Spleen (tissue), 11 donors: ENCODE measurements around the gene INO80D. TPM values are rescaled to one million over a fixed set of nuclear protein-coding genes. Genes with fewer than 3 reads are reported as not detected.
"Not testable (repeated sequence)": the region's sequence is repeated elsewhere in the genome, so short reads cannot be mapped to it uniquely, and the experiment has no call there.

Experiments used
- DNase-seq: peaks from one replicate; pipeline ENCODE4 v3.0.0-alpha.2; 2020
- H3K27ac ChIP-seq, 8 donors: fragments of 200-600 bp; sonication (generic) in 7 of 8; 1 replicate in 4 of 8; 2 replicates in 4 of 8; pipeline versions ENCODE4 v1.5.0 to v1.8.0; 2016 to 2021; ENCODE audit warnings: inconsistent platforms in 4 of 8, mild to moderate bottlenecking in 4 of 8, moderate library complexity in 1 of 8
- H3K27me3 ChIP-seq, 7 donors: fragments of 200-600 bp; sonication (generic) in 6 of 7; replicated peaks in 1 of 7; 1 replicate in 4 of 7; 2 replicates in 3 of 7; pipeline versions ENCODE4 v1.5.0 to v1.8.0; 2016 to 2021; ENCODE audit warnings: inconsistent platforms in 3 of 7, mild to moderate bottlenecking in 1 of 7
- H3K36me3 ChIP-seq, 6 donors: fragments of 200-600 bp; sonication (generic) in 5 of 6; 1 replicate in 4 of 6; 2 replicates in 2 of 6; pipeline versions ENCODE4 v1.5.0 to v1.8.0; 2016 to 2021; ENCODE audit warnings: inconsistent platforms in 2 of 6
- H3K4me1 ChIP-seq, 6 donors: fragments of 200-600 bp; sonication (generic) in 5 of 6; 1 replicate in 3 of 6; 2 replicates in 3 of 6; pipeline versions ENCODE4 v1.5.0 to v1.8.0; 2016 to 2021; ENCODE audit warnings: inconsistent platforms in 3 of 6
- H3K4me3 ChIP-seq, 8 donors: fragments of 200-600 bp; sonication (generic) in 7 of 8; 1 replicate in 4 of 8; 2 replicates in 4 of 8; pipeline versions ENCODE4 v1.5.0 to v1.8.0; 2016 to 2021; ENCODE audit warnings: inconsistent platforms in 4 of 8, mild to moderate bottlenecking in 4 of 8, moderate library complexity in 2 of 8
- H3K9me3 ChIP-seq, 8 donors: fragments of 200-600 bp; sonication (generic) in 7 of 8; 1 replicate in 4 of 8; 2 replicates in 4 of 8; pipeline versions ENCODE4 v1.5.0 to v1.8.0; 2016 to 2021; ENCODE audit warnings: inconsistent platforms in 4 of 8
- CTCF ChIP-seq, 11 experiments: fragments of 200-600 bp in 7 of 11; fragments of 450-650 bp in 4 of 11; sonication (generic) in 4 of 11; IDR thresholded peaks in 8 of 11; conservative IDR thresholded peaks in 3 of 11; 1 replicate in 7 of 11; 2 replicates in 4 of 11; pipeline versions ENCODE4 v1.4.0 to v1.8.0; 2016 to 2021; ENCODE audit warnings: antibody characterized with exemption in 11 of 11, inconsistent platforms in 4 of 11, mild to moderate bottlenecking in 1 of 11
- POLR2A ChIP-seq, 3 donors: fragments of 450-650 bp; IDR thresholded peaks; one replicate each; pipeline ENCODE4 v1.5.1; 2017; ENCODE audit warnings: antibody characterized with exemption in 3 of 3, mild to moderate bottlenecking in 1 of 3
- POLR2AphosphoS5 ChIP-seq, 3 donors: sonication (generic); formaldehyde crosslinking; IDR thresholded peaks; one replicate each; pipeline ENCODE4 v1.5.1; 2017; ENCODE audit warnings: antibody characterized with exemption in 3 of 3
- WGBS, 5 donors: extraction: QIAGEN DNeasy Blood & Tissue Kit in 3 of 5; methylation state at CpG; one replicate each; pipeline versions ENCODE4 v1.1.5 to v1.1.7; 2013 to 2018; 5-methylcytosine and 5-hydroxymethylcytosine counted together
- intact Hi-C: fragments of 100-400 bp; cut with DNase I; formaldehyde crosslinking; loops from one replicate; pipeline ENCODE4 v1.15.0; 2023; ENCODE audit warnings: low total_unique reads
- polyA plus RNA-seq, 3 donors: library from polyadenylated mRNA; stranded (reverse); fragments of 200-250 nt; gene quantifications; one replicate each; pipeline ENCODE4 v1.2.1, GENCODE V29; 2013
- total RNA-seq, 7 donors: library from RNA; depleted of rRNA in 3 of 7; stranded (reverse); fragments of >200 nt in 3 of 7; fragmentation: NEBNext Ultra II Directional in 4 of 7; extraction: Animal tissue kit (Norgen Biotek cat#: 25700) in 4 of 7; gene quantifications; one replicate each; pipeline versions ENCODE4 v1.1.0 to v1.2.1, GENCODE V29; 2016 to 2021
- donor health status: healthy with polysubstance abuse.
- donor health status: DM: no; HTN: no; CAD: no; lungs with moderate emphysema.
- donor health status: DM: no; HTN: no; CAD: no.
- donor health status: Bipolar disorder and iron deficiency.
- donor health status: healthy.
- donor health status: DM: no; HTN: no; CAD: no.
- donor health status: DM: yes; HTN: yes; CAD: no.

INO80D gene
- total and polyA plus RNA-seq, 10 donors = 1.6 to 39.8 (median 29.1) TPM

- no peak for DNase-seq
- intact Hi-C loops = no loop called here
- no peaks in the 10 kb centered on the region for H3K27me3 ChIP-seq
- peak overlapping the region in 3 of 8 donors; percentile 2 to 31 (median 15) for H3K27ac ChIP-seq
- H3K4me1 ChIP-seq = peaks cover 0 to 9% (median 4%) of the 10 kb centered on the region in 6 donors
- TF ChIP-seq CTCF (IDR thresholded peaks at IDR 0.05 in 8 of 11, conservative IDR thresholded peaks at IDR 0.05 in 3 of 11) = no peak
- TF ChIP-seq POLR2A (IDR thresholded peaks at IDR 0.05) = no peak
- no peak for TF ChIP-seq POLR2AphosphoS5 (IDR thresholded peaks at IDR 0.05)
- no peaks in the 10 kb centered on the region for H3K9me3 ChIP-seq
- no peaks in the 10 kb centered on the region for H3K36me3 ChIP-seq
- peak overlapping the region in 1 of 8 donors; percentile 28 for H3K4me3 ChIP-seq
- 51 to 75% (median 52%) methylated on average over 6 of the region's 6 CpGs for WGBS, 5 donors
Measured at GRCh38 chr2:205984381-205984780, 101.6 kb downstream of the INO80D start.

- Histone ChIP-seq H3K4me1 (peaks cover 0 to 9% (median 4%) of the 10 kb centered on the region in 6 donors), H3K36me3 (no peaks in the 10 kb centered on the region), H3K9me3 (peaks cover 0 to 7% (median 0%) of the 10 kb centered on the region in 8 donors), H3K27me3 (no peaks in the 10 kb centered on the region), H3K27ac (no peak overlapping the region), H3K4me3 (no peak overlapping the region)
- 92 to 96% (median 95%) methylated on average over 5 of the region's 5 CpGs for WGBS, 5 donors
- intact Hi-C loops = no loop called here
- no peak for TF ChIP-seq POLR2AphosphoS5 (IDR thresholded peaks at IDR 0.05)
- no peak for TF ChIP-seq POLR2A (IDR thresholded peaks at IDR 0.05)
- no peak for TF ChIP-seq CTCF (IDR thresholded peaks at IDR 0.05 in 8 of 11, conservative IDR thresholded peaks at IDR 0.05 in 3 of 11)
- no peak for DNase-seq
Measured at GRCh38 chr2:205982776-205983327, 103.1 kb downstream of the INO80D start.

GRCh38 chr2:205978728-205979127 lies 107.2 kb downstream of the INO80D start:
- H3K4me1 ChIP-seq, intact Hi-C loops, H3K4me3 ChIP-seq, H3K27me3 ChIP-seq, H3K36me3 ChIP-seq, DNase-seq, H3K27ac ChIP-seq: not testable (repeated sequence)
- WGBS, 5 donors = 80 to 91% (median 88%) methylated on average over 2 of the region's 2 CpGs
- H3K9me3 ChIP-seq = peaks cover 0 to 15% (median 0%) of the 10 kb centered on the region in 8 donors

- H3K27ac ChIP-seq, H3K4me1 ChIP-seq, H3K4me3 ChIP-seq, intact Hi-C loops, H3K27me3 ChIP-seq, DNase-seq, H3K36me3 ChIP-seq: not testable (repeated sequence)
- peaks cover 0 to 15% (median 0%) of the 10 kb centered on the region in 8 donors for H3K9me3 ChIP-seq
- WGBS, 5 donors = 88 to 96% (median 93%) methylated on average over 7 of the region's 7 CpGs
Measured at GRCh38 chr2:205977699-205978098, 108.3 kb downstream of the INO80D start.

- intact Hi-C loops, H3K27me3 ChIP-seq, H3K27ac ChIP-seq, H3K4me1 ChIP-seq, DNase-seq, H3K4me3 ChIP-seq, H3K36me3 ChIP-seq: not testable (repeated sequence)
- 93 to 96% (median 96%) methylated on average over 31 to 39 of the region's 39 CpGs for WGBS, 5 donors
- H3K9me3 ChIP-seq = peaks cover 0 to 15% (median 0%) of the 10 kb centered on the region in 8 donors
Measured at GRCh38 chr2:205976934-205977659, 108.9 kb downstream of the INO80D start.
